Activated T-helper 17 cell treated with anti-CD3 and anti-CD28 coated beads, Interleukin-2, amount 50 U/mL, for 72 hours (primary cell): ENCODE measurements around the gene TXNIP. TPM values are rescaled to one million over a fixed set of nuclear protein-coding genes. Genes with fewer than 3 reads are reported as not detected.
A peak's percentile ranks its signal among the peaks of the same experiment; 100 is the strongest.

Experiments used
- ATAC-seq: fragments of 150-1000 bp; cut with Tn5 transposase; replicated peaks from 2 replicates; pipeline ENCODE4 v1.10.0; 2021; ENCODE audit warnings: mild to moderate bottlenecking, moderate library complexity
- H3K27ac Mint-ChIP-seq: one replicate; pipeline ENCODE4 v1.8.0; 2022; ENCODE audit warnings: mixed read lengths
- H3K27me3 Mint-ChIP-seq: one replicate; pipeline ENCODE4 v1.8.0; 2022; ENCODE audit warnings: mixed read lengths
- H3K36me3 Mint-ChIP-seq: one replicate; pipeline ENCODE4 v1.8.0; 2022; ENCODE audit warnings: low read depth, mild to moderate bottlenecking, mixed read lengths
- H3K4me1 Mint-ChIP-seq: one replicate; pipeline ENCODE4 v1.8.0; 2022; ENCODE audit warnings: mixed read lengths
- H3K4me3 Mint-ChIP-seq: one replicate; pipeline ENCODE4 v1.8.0; 2022; ENCODE audit warnings: mild to moderate bottlenecking, mixed read lengths
- H3K9me3 Mint-ChIP-seq: one replicate; pipeline ENCODE4 v1.8.0; 2022; ENCODE audit warnings: mixed read lengths
- total RNA-seq, 2 donors: library from RNA; stranded (reverse); gene quantifications; one replicate each; pipeline ENCODE4 v1.2.3, GENCODE V29; 2022

TXNIP gene
- total RNA-seq, 2 donors from 2014 or later: 74.2 to 269 TPM

GRCh38 chr1:145995148-145995881 is 1.1 kb downstream of the TXNIP start:
- Mint-ChIP-seq H3K9me3 (no peaks in the 10 kb centered on the region), H3K36me3 (peaks cover 61% of the 10 kb centered on the region), H3K4me3 (peak overlapping the region; percentile 88), H3K27ac (peak overlapping the region; percentile 96), H3K27me3 (no peaks in the 10 kb centered on the region), H3K4me1 (peaks cover 43% of the 10 kb centered on the region)
- no peak for ATAC-seq

DNA sequence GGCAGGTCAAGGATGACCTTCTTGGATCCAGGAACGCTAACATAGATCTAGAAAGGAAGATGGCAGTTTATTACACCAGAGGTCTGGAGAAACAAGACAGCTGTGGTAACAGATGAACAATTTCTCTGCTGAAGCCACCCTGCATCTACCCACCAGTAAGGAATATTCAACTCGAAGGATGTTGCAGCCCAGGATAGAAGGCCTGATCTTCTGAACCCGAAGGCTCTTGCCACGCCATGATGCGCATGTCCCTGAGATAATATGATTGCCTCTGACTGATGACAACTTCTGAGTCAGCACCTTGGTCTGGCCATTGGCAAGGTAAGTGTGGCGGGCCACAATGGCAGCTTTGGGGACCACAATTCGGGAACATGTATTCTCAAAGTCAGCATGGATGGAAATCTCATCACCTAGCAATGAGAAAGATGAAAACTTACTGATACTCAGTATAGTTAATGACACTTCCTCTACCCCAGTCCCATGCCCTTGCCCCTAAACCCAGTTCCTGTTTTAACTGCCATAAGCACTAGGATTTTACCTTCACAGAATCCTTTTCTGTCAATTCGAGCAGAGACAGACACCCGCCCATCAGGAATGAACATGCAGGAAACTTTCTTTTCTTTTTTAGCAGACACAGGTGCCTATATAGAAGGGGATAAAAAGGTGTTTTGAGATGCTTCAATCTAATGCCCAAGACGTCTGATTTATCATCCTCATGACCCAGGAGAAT is 1.8 kb downstream of the TXNIP start:
- peak; percentile 40 for ATAC-seq
- peaks cover 61% of the 10 kb centered on the region for H3K36me3 Mint-ChIP-seq
- H3K27me3 Mint-ChIP-seq: no peaks in the 10 kb centered on the region
- H3K9me3 Mint-ChIP-seq: no peaks in the 10 kb centered on the region
- peak overlapping the region; percentile 88 for H3K4me3 Mint-ChIP-seq
- H3K4me1 Mint-ChIP-seq: peaks cover 37% of the 10 kb centered on the region
- peak overlapping the region; percentile 96 for H3K27ac Mint-ChIP-seq

GRCh38 chr1:145993618-145994390 is 2.6 kb downstream of the TXNIP start:
- H3K27me3 Mint-ChIP-seq: no peaks in the 10 kb centered on the region
- H3K36me3 Mint-ChIP-seq: peaks cover 61% of the 10 kb centered on the region
- H3K4me3 Mint-ChIP-seq: peak overlapping the region; percentile 88
- ATAC-seq: no peak
- peaks cover 32% of the 10 kb centered on the region for H3K4me1 Mint-ChIP-seq
- no peaks in the 10 kb centered on the region for H3K9me3 Mint-ChIP-seq
- peak overlapping the region; percentile 96 for H3K27ac Mint-ChIP-seq

DNA sequence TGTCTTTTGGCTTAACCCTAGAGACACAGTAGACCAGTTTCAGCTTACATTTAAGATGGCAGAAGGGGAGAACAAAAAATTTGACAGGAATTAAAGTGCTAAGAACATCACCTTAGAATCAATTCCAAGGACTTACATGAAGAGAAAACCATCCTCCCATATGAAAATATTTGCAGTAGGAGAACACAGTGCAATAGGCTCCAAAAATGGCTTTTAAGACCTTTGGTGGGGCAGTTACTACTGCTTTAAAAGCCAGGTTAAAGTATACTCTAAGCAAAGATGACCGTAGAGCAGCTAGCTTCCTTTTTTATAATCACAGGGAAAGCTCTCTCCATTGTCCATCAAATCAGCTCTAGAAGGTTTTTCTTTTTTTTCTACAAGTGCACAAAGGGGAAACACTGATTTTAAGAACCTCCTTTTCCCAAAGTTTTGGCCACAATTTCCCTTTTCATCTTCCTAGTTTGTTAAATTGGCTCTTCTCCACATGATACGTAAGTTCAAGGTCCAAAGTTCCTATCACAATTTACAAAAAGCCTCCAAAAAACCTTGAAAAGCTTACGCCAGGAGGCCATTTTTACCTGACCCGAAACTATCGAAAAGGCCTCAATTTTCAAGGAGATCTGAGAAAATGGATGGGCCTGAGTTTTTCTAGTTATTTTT is 3.3 kb downstream of the TXNIP start:
- Mint-ChIP-seq H3K36me3 (peaks cover 61% of the 10 kb centered on the region), H3K27ac (peak overlapping the region; percentile 96), H3K4me1 (peaks cover 32% of the 10 kb centered on the region), H3K9me3 (no peaks in the 10 kb centered on the region), H3K27me3 (no peaks in the 10 kb centered on the region), H3K4me3 (peak overlapping the region; percentile 88)
- no peak for ATAC-seq

DNA sequence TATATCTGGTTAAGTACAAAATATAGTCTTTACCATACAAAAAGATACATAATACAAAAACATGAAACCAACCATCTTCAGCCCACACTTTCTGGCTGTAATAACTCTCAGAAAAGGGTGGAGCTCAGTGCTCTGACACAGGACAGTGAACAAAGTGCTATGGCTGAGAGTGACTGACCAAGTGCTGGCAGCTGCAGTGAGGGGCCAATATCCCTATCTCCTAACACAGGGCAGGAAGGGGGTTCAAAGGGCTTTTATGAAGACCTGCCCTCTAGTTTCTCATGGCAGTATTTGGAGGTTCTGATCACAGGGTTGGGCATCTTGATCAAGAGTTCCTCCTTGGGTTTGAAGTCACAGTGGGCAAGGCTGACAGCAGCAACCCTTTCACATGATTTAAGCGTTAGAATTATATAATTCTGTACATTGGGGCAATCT is 3.9 kb downstream of the TXNIP start:
- no peak for ATAC-seq

DNA sequence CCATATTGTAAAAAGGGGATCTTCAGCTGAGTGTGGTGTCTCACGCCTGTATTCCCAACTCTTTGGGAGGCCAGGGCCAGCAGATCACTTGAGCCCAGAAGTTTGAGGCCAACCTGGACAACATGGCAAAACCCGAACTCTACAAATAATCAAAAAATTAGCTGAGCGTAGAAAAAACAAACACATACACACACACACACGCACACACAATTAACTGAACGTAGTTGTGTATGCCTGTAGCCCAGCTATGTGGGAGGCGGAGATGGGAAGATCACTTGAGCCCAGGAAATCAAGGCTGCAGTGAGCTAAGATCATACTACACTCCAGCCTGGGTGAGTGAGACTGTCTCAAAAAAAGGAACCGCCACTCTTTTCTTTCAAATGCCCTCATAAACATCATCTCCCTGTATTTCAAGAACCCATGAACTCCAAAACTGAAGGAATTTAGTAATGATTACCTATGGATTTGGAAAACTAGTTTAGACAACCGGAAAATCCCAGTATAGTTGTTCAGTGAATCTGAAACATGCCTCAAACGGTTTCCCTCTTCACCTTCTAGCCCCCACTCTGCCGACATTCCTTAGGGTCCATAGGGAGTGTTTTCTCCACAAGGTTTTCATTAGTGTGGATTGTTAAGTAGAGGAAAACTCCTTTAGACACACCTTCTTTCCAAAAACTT is 4.5 kb downstream of the TXNIP start:
- peak overlapping the region; percentile 96 for H3K27ac Mint-ChIP-seq
- no peaks in the 10 kb centered on the region for H3K27me3 Mint-ChIP-seq
- ATAC-seq: no peak
- H3K9me3 Mint-ChIP-seq: no peaks in the 10 kb centered on the region
- H3K4me1 Mint-ChIP-seq: peaks cover 35% of the 10 kb centered on the region
- H3K4me3 Mint-ChIP-seq: peak overlapping the region; percentile 88
- peaks cover 55% of the 10 kb centered on the region for H3K36me3 Mint-ChIP-seq

More for the DNA sequence above, 3.9 kb downstream of the TXNIP start:
- H3K9me3 Mint-ChIP-seq: no peaks in the 10 kb centered on the region
- peak overlapping the region; percentile 88 for H3K4me3 Mint-ChIP-seq
- peaks cover 34% of the 10 kb centered on the region for H3K4me1 Mint-ChIP-seq
- peaks cover 61% of the 10 kb centered on the region for H3K36me3 Mint-ChIP-seq
- no peaks in the 10 kb centered on the region for H3K27me3 Mint-ChIP-seq
- peak overlapping the region; percentile 96 for H3K27ac Mint-ChIP-seq

DNA sequence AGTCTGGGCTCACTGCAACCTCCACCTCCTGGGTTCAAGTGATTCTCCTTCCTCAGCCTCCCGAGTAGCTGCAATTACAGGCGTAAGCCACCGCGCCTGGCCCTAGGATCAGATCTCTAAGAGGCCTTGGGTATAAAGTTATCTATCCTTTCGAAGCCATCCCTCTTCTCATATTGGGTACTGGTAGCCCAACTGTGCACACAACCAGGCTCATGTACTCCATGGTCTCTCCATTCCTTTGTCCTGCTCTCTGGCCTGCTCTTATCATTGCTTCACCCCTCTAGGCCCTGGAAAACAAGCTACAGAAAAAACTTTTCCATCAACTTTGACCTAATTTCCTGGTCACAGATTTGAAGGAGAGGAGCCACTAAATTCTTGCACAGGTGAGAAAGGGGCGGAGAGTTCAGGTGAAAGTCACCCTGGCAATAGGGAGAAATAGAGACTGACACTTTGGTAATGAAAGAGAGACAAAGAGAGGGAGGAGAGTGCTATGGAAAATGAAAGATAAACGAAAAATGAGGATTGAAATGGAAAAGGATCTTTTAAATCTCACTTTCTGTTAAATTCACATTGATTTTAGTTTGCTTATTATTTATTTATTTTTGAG is 6.0 kb downstream of the TXNIP start:
- peaks cover 40% of the 10 kb centered on the region for H3K36me3 Mint-ChIP-seq
- no peak for ATAC-seq
- peak overlapping the region; percentile 73 for H3K27ac Mint-ChIP-seq
- peaks cover 44% of the 10 kb centered on the region for H3K4me1 Mint-ChIP-seq
- no peaks in the 10 kb centered on the region for H3K9me3 Mint-ChIP-seq
- no peaks in the 10 kb centered on the region for H3K27me3 Mint-ChIP-seq
- H3K4me3 Mint-ChIP-seq: no peak overlapping the region

DNA sequence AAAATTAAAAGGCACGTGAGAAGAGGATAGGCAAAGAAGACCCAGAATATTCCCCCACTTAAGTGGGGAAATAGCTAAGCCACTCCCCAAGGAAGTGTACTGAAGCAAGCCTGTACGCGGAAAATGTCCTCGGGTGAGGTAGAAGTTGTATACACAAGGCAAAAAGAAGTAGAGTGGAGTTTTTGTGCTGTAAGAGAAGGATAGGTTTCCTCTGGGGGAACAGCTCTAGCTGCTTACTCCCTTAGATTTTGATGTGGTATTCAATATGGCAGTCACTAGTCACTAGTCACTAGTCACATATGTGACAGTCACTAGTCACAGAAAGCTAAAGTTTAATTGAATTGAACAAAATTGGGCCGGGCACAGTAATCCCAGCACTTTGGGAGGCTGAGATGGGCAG is 7.6 kb downstream of the TXNIP start:
- peaks cover 52% of the 10 kb centered on the region for H3K4me1 Mint-ChIP-seq
- peak overlapping the region; percentile 44 for H3K27ac Mint-ChIP-seq

DNA sequence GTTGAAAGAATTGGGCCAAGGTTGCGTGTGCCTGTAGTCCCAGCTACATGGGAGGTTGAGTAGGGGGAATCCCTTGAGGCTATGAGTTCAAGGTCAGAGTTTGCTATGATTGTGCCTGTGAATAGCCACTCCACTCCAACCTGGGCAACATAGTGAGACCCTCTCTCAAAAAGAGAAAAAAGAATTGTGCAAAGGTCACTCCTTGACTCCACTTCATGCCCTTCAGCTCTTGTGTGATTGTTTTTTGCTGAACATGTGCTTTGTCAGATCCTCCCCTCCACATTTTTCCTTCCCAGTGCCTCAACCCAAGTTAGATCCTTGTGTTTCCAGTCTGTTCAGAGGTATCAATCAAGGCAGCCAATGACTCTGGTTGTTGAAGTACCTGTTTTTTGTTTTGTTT is 8.5 kb downstream of the TXNIP start:
- H3K27me3 Mint-ChIP-seq: no peaks in the 10 kb centered on the region
- peak overlapping the region; percentile 15 for H3K4me3 Mint-ChIP-seq
- no peak overlapping the region for H3K27ac Mint-ChIP-seq
- peaks cover 55% of the 10 kb centered on the region for H3K4me1 Mint-ChIP-seq
- no peaks in the 10 kb centered on the region for H3K9me3 Mint-ChIP-seq
- ATAC-seq: no peak
- H3K36me3 Mint-ChIP-seq: peaks cover 16% of the 10 kb centered on the region

More for the DNA sequence above, 7.6 kb downstream of the TXNIP start:
- no peak for ATAC-seq
- no peaks in the 10 kb centered on the region for H3K27me3 Mint-ChIP-seq
- H3K9me3 Mint-ChIP-seq: no peaks in the 10 kb centered on the region
- peak overlapping the region; percentile 15 for H3K4me3 Mint-ChIP-seq
- peaks cover 24% of the 10 kb centered on the region for H3K36me3 Mint-ChIP-seq

DNA sequence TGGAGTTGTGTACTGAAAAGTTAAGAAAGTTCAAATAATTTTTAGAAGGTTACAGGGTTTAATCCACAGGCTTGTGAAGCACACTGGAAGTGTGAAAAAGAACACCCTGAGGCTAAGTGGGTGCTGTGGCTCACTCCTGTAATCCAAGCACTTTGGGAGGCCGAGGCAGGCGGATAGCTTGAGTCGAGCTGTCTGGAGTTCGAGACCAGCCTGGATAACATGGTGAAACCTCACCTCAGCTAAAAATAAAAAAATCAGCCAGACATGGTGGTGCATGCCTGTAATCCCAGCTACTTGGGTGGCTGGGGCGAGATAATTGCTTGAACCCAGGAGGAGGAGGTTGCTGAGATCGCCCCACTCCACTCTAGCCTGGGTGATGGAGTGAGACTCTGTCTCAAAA is 9.8 kb downstream of the TXNIP start:
- no peak overlapping the region for H3K4me3 Mint-ChIP-seq
- ATAC-seq: no peak
- H3K36me3 Mint-ChIP-seq: peaks cover 2% of the 10 kb centered on the region
- peaks cover 56% of the 10 kb centered on the region for H3K4me1 Mint-ChIP-seq
- no peaks in the 10 kb centered on the region for H3K27me3 Mint-ChIP-seq
- H3K9me3 Mint-ChIP-seq: no peaks in the 10 kb centered on the region
- peak overlapping the region; percentile 40 for H3K27ac Mint-ChIP-seq

- no peaks in the 10 kb centered on the region for H3K36me3 Mint-ChIP-seq
- no peaks in the 10 kb centered on the region for H3K27me3 Mint-ChIP-seq
- peak overlapping the region; percentile 40 for H3K27ac Mint-ChIP-seq
- no peak overlapping the region for H3K4me3 Mint-ChIP-seq
- ATAC-seq: peak; percentile 17
- H3K4me1 Mint-ChIP-seq: peaks cover 56% of the 10 kb centered on the region
- H3K9me3 Mint-ChIP-seq: no peaks in the 10 kb centered on the region
These were observed 10.6 kb downstream of the TXNIP start for GRCh38 chr1:145985502-145986439.

DNA sequence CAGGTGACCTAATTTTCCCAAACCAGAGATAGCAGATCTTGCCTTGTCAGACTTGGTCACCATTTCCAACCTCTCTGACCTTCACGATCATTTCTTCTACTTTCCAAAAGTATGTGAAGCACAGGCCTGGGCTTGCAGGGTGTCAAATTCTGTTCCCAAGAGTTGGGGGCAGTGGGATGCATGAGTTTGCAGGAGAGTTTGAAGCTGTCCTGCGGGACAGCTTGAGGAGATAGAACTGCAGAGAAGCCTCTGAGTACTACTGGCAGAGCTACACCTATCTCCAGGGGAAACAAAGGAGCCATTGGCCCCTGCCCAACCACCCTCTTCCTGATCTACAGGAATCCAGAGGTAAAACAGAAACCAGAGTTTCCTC is 11.3 kb downstream of the TXNIP start:
- no peak overlapping the region for H3K4me3 Mint-ChIP-seq
- H3K27me3 Mint-ChIP-seq: no peaks in the 10 kb centered on the region
- peaks cover 56% of the 10 kb centered on the region for H3K4me1 Mint-ChIP-seq
- H3K27ac Mint-ChIP-seq: no peak overlapping the region
- peak; percentile 16 for ATAC-seq
- H3K9me3 Mint-ChIP-seq: no peaks in the 10 kb centered on the region
- no peaks in the 10 kb centered on the region for H3K36me3 Mint-ChIP-seq
